ENCODE data around the gene GRM8. TPM values are rescaled to one million over a fixed set of nuclear protein-coding genes. Genes with fewer than 3 reads are reported as not detected.

Gene GRM8
- total and polyA plus RNA-seq, 9 of the 15 experiments (the other 6 are each of a cell fraction or from before 2014, with no cell fraction given): 0.13 TPM; not detected in 7

GRCh38 chr7:126881315-126881714 is 371.4 kb downstream of the GRM8 start:
- H3K79me2 ChIP-seq (ENCODE audit: control insufficient read depth, insufficient read depth, low read length): no peaks in the 10 kb centered on the region
- ATAC-seq (no peak), FAIRE-seq (no peak), DNase-seq (ENCODE audit: extremely low read depth in 1 of 4, low spot score in 3 of 4) (no peak)
- H3K27ac ChIP-seq (ENCODE audit: extremely low read depth, low read depth, low read length): no peak overlapping the region
- H3K36me3 ChIP-seq (ENCODE audit: control insufficient read depth, insufficient read depth, low read length): no peaks in the 10 kb centered on the region
- H3K9me3 ChIP-seq (replicated peaks; ENCODE audit: control insufficient read depth, insufficient read depth, low read depth, low read length): no peaks in the 10 kb centered on the region
- H3K9ac ChIP-seq (ENCODE audit: insufficient read depth in 1 of 2, low read depth in 2 of 2, low read length in 2 of 2): no peak overlapping the region
- no peak overlapping the region for H3K4me2 ChIP-seq (ENCODE audit: insufficient read depth, low read length)
- no peak overlapping the region for H2AFZ ChIP-seq (ENCODE audit: low read depth, low read length)
- intact Hi-C loops (cut with micrococcal nuclease): no loop called here
- H3K4me3 ChIP-seq: no peak overlapping the region
- POLR2A ChIA-PET: no interaction called here
- H4K20me1 ChIP-seq (replicated peaks; ENCODE audit: control insufficient read depth, insufficient read depth, low read length): no peaks in the 10 kb centered on the region
- WGBS (ENCODE audit: insufficient coverage, low coverage, missing lambda C conversion rate): 2% methylated on average over 4 of the region's 4 CpGs
- CTCF ChIA-PET (ENCODE audit: low intra/inter-chr PET ratio): no interaction called here
- no peaks in the 10 kb centered on the region for H3K4me1 ChIP-seq (replicated peaks in 1 of 2; ENCODE audit: control insufficient read depth in 2 of 2, insufficient read depth in 2 of 2, low read length in 2 of 2)
- no peaks in the 10 kb centered on the region for H3K9me1 ChIP-seq (ENCODE audit: control insufficient read depth, insufficient read depth, low read length)
- in situ Hi-C loops (cut with MboI): no loop called here
- no TSS peak for BruUV-seq (replicated peaks)
- H3K27me3 ChIP-seq (ENCODE audit: control insufficient read depth in 2 of 2, insufficient read depth in 2 of 2, low read length in 2 of 2): no peaks in the 10 kb centered on the region
- no peak for TF ChIP-seq MIER1 (IDR thresholded peaks at IDR 0.05; ENCODE audit: low read depth)
- TF ChIP-seq JUN (IDR thresholded peaks at IDR 0.05; ENCODE audit: borderline replicate concordance, low read depth, low read length): no peak
- TF ChIP-seq JUN (CRISPR knock-in tag; IDR thresholded peaks at IDR 0.05; ENCODE audit: borderline replicate concordance): no peak
- no peak for TF ChIP-seq NCOA6 (IDR thresholded peaks at IDR 0.05)
- no peak for TF ChIP-seq PURB (CRISPR knock-in tag; IDR thresholded peaks at IDR 0.05; ENCODE audit: low read depth)
- TF ChIP-seq CBFA2T2 (conservative IDR thresholded peaks at IDR 0.05): no peak
- TF ChIP-seq IFI16 (CRISPR knock-in tag; IDR thresholded peaks at IDR 0.05): no peak
- no peak for TF ChIP-seq HINFP (tag; conservative IDR thresholded peaks at IDR 0.05; ENCODE audit: low read depth)
- no peak for TF ChIP-seq ZNF175 (CRISPR knock-in tag; IDR thresholded peaks at IDR 0.05; ENCODE audit: low read depth)
- no peak for TF ChIP-seq TAL1 (IDR thresholded peaks at IDR 0.05)
- no peak for TF ChIP-seq MED1 (CRISPR knock-in tag; IDR thresholded peaks at IDR 0.05; ENCODE audit: borderline replicate concordance)
- no peak for TF ChIP-seq ERF (CRISPR knock-in tag; IDR thresholded peaks at IDR 0.05)
- TF ChIP-seq ARID4B (CRISPR knock-in tag; IDR thresholded peaks at IDR 0.05): no peak
- TF ChIP-seq NR2C1 (IDR thresholded peaks at IDR 0.05): no peak
- no peak for TF ChIP-seq NR2C1 (tag; IDR thresholded peaks at IDR 0.05)
- no peak for TF ChIP-seq ZNF274 (IDR thresholded peaks at IDR 0.05; ENCODE audit: borderline replicate concordance, low read depth, low read length)
- no peak for TF ChIP-seq MECOM (CRISPR knock-in tag; IDR thresholded peaks at IDR 0.05)
- TF ChIP-seq FOS (IDR thresholded peaks at IDR 0.05; ENCODE audit: extremely low read depth, insufficient read length): no peak

All from K562 (cell line).